ENCODE data around the gene CDH23.

The CDH23 gene

DNA sequence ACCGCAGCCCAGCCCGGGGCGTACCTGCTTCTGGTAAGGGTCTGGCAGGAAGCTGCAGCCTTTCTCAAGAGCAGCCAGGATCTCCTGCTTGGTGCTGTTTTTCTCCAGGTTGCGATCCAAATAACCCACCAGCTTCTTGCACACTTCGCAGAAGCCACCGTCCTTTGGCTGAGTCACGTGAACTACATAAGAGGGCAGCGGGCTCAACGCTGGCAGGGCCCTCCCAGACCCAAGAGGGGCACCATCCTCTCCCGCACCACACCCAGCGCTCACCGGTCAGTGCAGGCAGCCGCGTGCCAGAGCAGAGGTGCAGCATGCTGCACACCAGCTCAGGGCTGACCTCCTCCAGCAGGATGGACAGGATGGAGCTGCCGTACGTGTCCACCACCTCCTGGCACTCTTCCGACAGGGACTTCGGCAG is 422.7 kb downstream of the CDH23 start:
- DNase-seq (ENCODE audit: low read depth), result no peak
- TF ChIP-seq CTCF (conservative IDR thresholded peaks at IDR 0.05; ENCODE audit: low read depth, low read length), result no peak
- H3K4me3 ChIP-seq (ENCODE audit: low read length), result no peak overlapping the region

DNA sequence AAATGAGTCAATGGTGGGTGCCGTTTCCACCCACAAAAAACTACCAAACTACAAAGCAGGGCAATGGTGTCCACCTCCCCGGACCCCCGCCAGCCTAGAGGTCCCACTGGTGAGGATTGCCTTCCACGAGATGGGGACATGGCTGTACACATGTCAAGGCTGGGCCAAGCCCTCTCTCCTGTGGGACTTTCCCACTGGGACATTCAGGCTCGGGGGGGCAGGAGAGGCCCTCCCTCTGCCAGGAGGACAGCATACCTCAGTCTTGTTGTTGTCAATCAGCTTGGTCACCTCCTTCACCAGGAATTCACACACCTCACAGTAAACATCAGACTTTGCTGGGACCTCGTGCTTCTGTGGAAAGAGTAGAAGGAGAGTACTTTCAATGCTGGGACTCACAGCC is 423.3 kb downstream of the CDH23 start:
- no peak overlapping the region for H3K4me3 ChIP-seq (ENCODE audit: low read length)
- no peak for TF ChIP-seq CTCF (conservative IDR thresholded peaks at IDR 0.05; ENCODE audit: low read depth, low read length)
- DNase-seq (ENCODE audit: low read depth), result no peak

GRCh38 chr10:71820966-71821365 is 424.2 kb downstream of the CDH23 start:
- no peak overlapping the region for H3K4me3 ChIP-seq (ENCODE audit: low read length)
- no peak for TF ChIP-seq CTCF (conservative IDR thresholded peaks at IDR 0.05; ENCODE audit: low read depth, low read length)
- no peak for DNase-seq (ENCODE audit: low read depth)

- no peak overlapping the region for H3K4me3 ChIP-seq (ENCODE audit: low read length)
- TF ChIP-seq CTCF (conservative IDR thresholded peaks at IDR 0.05; ENCODE audit: low read depth, low read length), result no peak
- DNase-seq (ENCODE audit: low read depth), result no peak
Measured at GRCh38 chr10:71821909-71822763, 425.4 kb downstream of the CDH23 start.

DNA sequence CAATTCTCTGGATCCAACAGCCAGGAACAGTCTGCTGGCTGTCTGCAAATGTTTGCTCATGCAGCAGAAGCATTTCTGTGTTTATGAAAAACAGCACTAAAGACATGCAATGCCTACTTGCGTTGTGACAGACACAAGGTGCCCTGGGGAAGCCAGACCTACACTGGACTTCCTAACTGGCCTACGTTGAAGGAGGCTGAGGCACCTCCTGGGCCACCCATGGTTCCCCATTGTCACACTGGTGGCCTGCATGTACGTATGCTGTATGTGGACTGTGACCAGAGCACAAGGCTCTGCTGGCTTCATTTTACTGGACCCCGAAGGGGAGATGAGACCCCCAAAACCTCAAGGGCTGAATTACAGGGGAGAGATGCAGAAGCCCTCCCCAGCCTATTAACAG is 426.6 kb downstream of the CDH23 start:
- H3K4me3 ChIP-seq (ENCODE audit: low read length), result no peak overlapping the region
- DNase-seq (ENCODE audit: low read depth), result no peak
- no peak for TF ChIP-seq CTCF (conservative IDR thresholded peaks at IDR 0.05; ENCODE audit: low read depth, low read length)

DNA sequence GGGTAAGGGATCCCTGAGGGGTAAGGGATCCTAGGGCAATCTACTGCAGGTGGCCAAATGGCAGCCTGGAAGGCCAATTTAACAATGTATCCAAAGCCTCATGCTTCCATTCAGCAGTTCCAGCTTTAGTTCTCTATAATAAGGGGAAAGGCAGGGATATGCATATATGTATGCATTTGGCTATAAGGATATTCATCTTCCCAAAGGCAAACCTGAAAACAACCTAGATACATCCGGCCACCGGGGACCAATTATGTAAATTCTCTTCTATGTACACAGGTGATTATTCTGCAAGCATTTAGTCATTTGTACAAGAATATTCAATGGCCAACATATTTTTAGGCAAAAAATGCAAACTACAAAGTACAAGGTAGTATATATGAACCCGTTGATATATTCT is 427.6 kb downstream of the CDH23 start:
- TF ChIP-seq CTCF (conservative IDR thresholded peaks at IDR 0.05; ENCODE audit: low read depth, low read length), result no peak
- DNase-seq (ENCODE audit: low read depth), result no peak
- H3K4me3 ChIP-seq (ENCODE audit: low read length), result no peak overlapping the region

DNA sequence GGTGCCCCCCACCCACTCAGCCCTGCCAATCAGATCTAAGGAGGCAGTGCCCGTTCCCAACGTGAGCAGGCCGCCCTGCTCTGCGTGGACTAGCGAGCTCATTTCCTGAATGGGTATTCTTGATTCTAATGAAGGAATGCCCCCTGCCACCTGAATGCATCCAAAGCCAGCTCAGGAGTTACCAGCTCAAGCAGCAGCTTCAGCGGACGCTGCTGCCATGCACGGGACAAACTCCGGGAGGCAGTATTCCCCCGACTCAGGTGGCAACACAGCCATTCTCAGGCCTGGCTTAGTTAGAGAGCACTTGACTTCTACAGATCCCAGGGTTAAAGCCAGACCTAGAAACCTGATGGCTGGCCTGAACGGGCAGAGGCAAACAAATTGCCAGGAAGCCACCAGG is 428.5 kb downstream of the CDH23 start:
- DNase-seq (ENCODE audit: low read depth), result no peak
- no peak overlapping the region for H3K4me3 ChIP-seq (ENCODE audit: low read length)
- no peak for TF ChIP-seq CTCF (conservative IDR thresholded peaks at IDR 0.05; ENCODE audit: low read depth, low read length)

Data from retinal pigment epithelial cell (primary cell).